ENCODE results near the gene SGCA. TPM values are rescaled to one million over a fixed set of nuclear protein-coding genes. Genes with fewer than 3 reads are reported as not detected.
A peak's percentile ranks its signal among the peaks of the same experiment; 100 is the strongest.

SGCA gene
- total and polyA plus RNA-seq, 9 of the 15 experiments (the other 6 are each of a cell fraction or from before 2014, with no cell fraction given): not detected

- TF ChIP-seq NR2C2 (CRISPR knock-in tag; IDR thresholded peaks at IDR 0.05) (no peak), NR2C2 (tag; IDR thresholded peaks at IDR 0.05) (0 out of 2 replicates have a peak, but pooled peaks have one; percentile 4), MEF2A (IDR thresholded peaks at IDR 0.05; ENCODE audit: control insufficient read depth, low read depth, low read length) (no peak), ZKSCAN1 (IDR thresholded peaks at IDR 0.05; ENCODE audit: low read depth, low read length) (no peak), CBX5 (IDR thresholded peaks at IDR 0.05; ENCODE audit: borderline replicate concordance, low read depth) (peak; percentile 65; the same call in 1 of the 2 replicates), ZNF3 (CRISPR knock-in tag; IDR thresholded peaks at IDR 0.05) (no peak), GTF2B (IDR thresholded peaks at IDR 0.05; ENCODE audit: extremely low read depth, insufficient read length) (no peak), CCAR2 (IDR thresholded peaks at IDR 0.05; ENCODE audit: low read depth, low read length) (no peak), ZFX (CRISPR knock-in tag; IDR thresholded peaks at IDR 0.05) (peak; percentile 66), MCM7 (IDR thresholded peaks at IDR 0.05) (no peak), CREM (IDR thresholded peaks at IDR 0.05; ENCODE audit: low read depth) (peak; percentile 66), GABPB2 (CRISPR knock-in tag; conservative IDR thresholded peaks at IDR 0.05) (no peak), DNMT1 (IDR thresholded peaks at IDR 0.05) (no peak), NR0B1 (IDR thresholded peaks at IDR 0.05; ENCODE audit: partially characterized antibody) (no peak), SREBF2 (CRISPR knock-in tag; IDR thresholded peaks at IDR 0.05) (no peak), PHB2 (IDR thresholded peaks at IDR 0.05; ENCODE audit: low read depth) (no peak), YBX1 (IDR thresholded peaks at IDR 0.05) (no peak), SIRT6 (IDR thresholded peaks at IDR 0.05; ENCODE audit: low read depth, low read length) (no peak), RB1 (IDR thresholded peaks at IDR 0.05; ENCODE audit: low read depth) (peak; percentile 55; the same call in 1 of the 2 replicates), THAP7 (CRISPR knock-in tag; IDR thresholded peaks at IDR 0.05) (no peak), ZNF282 (CRISPR knock-in tag; IDR thresholded peaks at IDR 0.05) (no peak), POLR2B (IDR thresholded peaks at IDR 0.05; ENCODE audit: low read depth, partially characterized antibody) (no peak)
- TF ChIP-seq, protein P1, sequence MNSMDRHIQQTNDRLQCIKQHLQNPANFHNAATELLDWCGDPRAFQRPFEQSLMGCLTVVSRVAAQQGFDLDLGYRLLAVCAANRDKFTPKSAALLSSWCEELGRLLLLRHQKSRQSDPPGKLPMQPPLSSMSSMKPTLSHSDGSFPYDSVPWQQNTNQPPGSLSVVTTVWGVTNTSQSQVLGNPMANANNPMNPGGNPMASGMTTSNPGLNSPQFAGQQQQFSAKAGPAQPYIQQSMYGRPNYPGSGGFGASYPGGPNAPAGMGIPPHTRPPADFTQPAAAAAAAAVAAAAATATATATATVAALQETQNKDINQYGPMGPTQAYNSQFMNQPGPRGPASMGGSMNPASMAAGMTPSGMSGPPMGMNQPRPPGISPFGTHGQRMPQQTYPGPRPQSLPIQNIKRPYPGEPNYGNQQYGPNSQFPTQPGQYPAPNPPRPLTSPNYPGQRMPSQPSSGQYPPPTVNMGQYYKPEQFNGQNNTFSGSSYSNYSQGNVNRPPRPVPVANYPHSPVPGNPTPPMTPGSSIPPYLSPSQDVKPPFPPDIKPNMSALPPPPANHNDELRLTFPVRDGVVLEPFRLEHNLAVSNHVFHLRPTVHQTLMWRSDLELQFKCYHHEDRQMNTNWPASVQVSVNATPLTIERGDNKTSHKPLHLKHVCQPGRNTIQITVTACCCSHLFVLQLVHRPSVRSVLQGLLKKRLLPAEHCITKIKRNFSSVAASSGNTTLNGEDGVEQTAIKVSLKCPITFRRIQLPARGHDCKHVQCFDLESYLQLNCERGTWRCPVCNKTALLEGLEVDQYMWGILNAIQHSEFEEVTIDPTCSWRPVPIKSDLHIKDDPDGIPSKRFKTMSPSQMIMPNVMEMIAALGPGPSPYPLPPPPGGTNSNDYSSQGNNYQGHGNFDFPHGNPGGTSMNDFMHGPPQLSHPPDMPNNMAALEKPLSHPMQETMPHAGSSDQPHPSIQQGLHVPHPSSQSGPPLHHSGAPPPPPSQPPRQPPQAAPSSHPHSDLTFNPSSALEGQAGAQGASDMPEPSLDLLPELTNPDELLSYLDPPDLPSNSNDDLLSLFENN (IDR thresholded peaks at IDR 0.05; ENCODE audit: low read depth in 2 of 2, low read length in 2 of 2): no peak
- TF ChIP-seq, protein P2, sequence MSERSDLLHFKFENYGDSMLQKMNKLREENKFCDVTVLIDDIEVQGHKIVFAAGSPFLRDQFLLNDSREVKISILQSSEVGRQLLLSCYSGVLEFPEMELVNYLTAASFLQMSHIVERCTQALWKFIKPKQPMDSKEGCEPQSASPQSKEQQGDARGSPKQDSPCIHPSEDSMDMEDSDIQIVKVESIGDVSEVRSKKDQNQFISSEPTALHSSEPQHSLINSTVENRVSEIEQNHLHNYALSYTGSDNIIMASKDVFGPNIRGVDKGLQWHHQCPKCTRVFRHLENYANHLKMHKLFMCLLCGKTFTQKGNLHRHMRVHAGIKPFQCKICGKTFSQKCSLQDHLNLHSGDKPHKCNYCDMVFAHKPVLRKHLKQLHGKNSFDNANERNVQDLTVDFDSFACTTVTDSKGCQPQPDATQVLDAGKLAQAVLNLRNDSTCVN (CRISPR knock-in tag; IDR thresholded peaks at IDR 0.05): peak; percentile 26; the same call in 1 of the 2 replicates
Observed at GRCh38 chr17:50151937-50152547, 13.8 kb upstream of the SGCA start (continued).
